ENCODE data around the gene ATP5ME.

- TF ChIP-seq CTCF (IDR thresholded peaks at IDR 0.05) (no peak), POLR2A (IDR thresholded peaks at IDR 0.05) (no peak)
Observed at GRCh38 chr4:679104-679481, 5.0 kb upstream of the ATP5ME start.

Data from heart left ventricle (tissue), 13 donors.